Heart right ventricle (tissue), 16 donors: ENCODE results near the gene CPVL. TPM values are rescaled to one million over a fixed set of nuclear protein-coding genes. Genes with fewer than 3 reads are reported as not detected.
"Not testable (repeated sequence)": the region's sequence is repeated elsewhere in the genome, so short reads cannot be mapped to it uniquely, and the experiment has no call there.

Experiments used
- ATAC-seq, 8 donors: fragments of 200-7000 bp; cut with Tn5 transposase; one replicate each; pipeline ENCODE4 v1.9.1; 2020; ENCODE audit warnings: mild to moderate bottlenecking in 8 of 8, moderate library complexity in 8 of 8, moderate number of reproducible peaks in 1 of 8
- DNase-seq, 2 donors: peaks; one replicate each; pipeline ENCODE4 v3.0.0-alpha.2; 2020
- H3K27ac ChIP-seq, 10 donors: fragments of 200-600 bp; sonication (generic) in 2 of 10; one replicate each; pipeline versions ENCODE4 v1.5.0 to v1.8.0; 2020 to 2022; ENCODE audit warnings: mild to moderate bottlenecking in 3 of 10
- H3K27me3 ChIP-seq, 7 donors: fragments of 200-600 bp; one replicate each; pipeline ENCODE4 v1.8.0; 2021 to 2022; ENCODE audit warnings: mild to moderate bottlenecking in 2 of 7
- H3K36me3 ChIP-seq, 9 donors: fragments of 200-600 bp; sonication (generic) in 1 of 9; one replicate each; pipeline versions ENCODE4 v1.5.0 to v1.8.0; 2020 to 2022; ENCODE audit warnings: mild to moderate bottlenecking in 2 of 9
- H3K4me1 ChIP-seq, 9 donors: fragments of 200-600 bp; sonication (generic) in 1 of 9; one replicate each; pipeline versions ENCODE4 v1.5.0 to v1.8.0; 2020 to 2022; ENCODE audit warnings: mild to moderate bottlenecking in 4 of 9
- H3K4me3 ChIP-seq, 10 donors: fragments of 200-600 bp; sonication (generic) in 2 of 10; one replicate each; pipeline versions ENCODE4 v1.5.0 to v1.8.0; 2020 to 2022; ENCODE audit warnings: mild to moderate bottlenecking in 7 of 10, moderate library complexity in 2 of 10
- H3K9me3 ChIP-seq, 11 donors: fragments of 200-600 bp in 10 of 11; sonication (generic) in 2 of 11; one replicate each; pipeline versions ENCODE4 v1.5.0 to v1.8.0; 2013 to 2022; ENCODE audit warnings: mild to moderate bottlenecking in 2 of 11, control low read depth in 1 of 11, moderate library complexity in 1 of 11
- CTCF ChIP-seq, 9 donors: fragments of 200-600 bp; sonication (generic) in 2 of 9; IDR thresholded peaks; one replicate each; pipeline versions ENCODE4 v1.5.0 to v1.8.0; 2021 to 2022; ENCODE audit warnings: antibody characterized with exemption in 9 of 9, mild to moderate bottlenecking in 5 of 9, moderate library complexity in 1 of 9
- WGBS, 2 donors: extraction: QIAGEN DNeasy Blood & Tissue Kit; methylation state at CpG; one replicate each; pipeline ENCODE4 v1.1.7; 2013; ENCODE audit warnings: inconsistent platforms in 1 of 2; 5-methylcytosine and 5-hydroxymethylcytosine counted together
- intact Hi-C, 10 donors: fragments of 100-400 bp; cut with DNase I; formaldehyde crosslinking; loops; one replicate each; pipeline versions ENCODE4 v1.11.1 to v1.14.2; 2022
- polyA plus RNA-seq, 2 donors: library from polyadenylated mRNA; stranded (reverse); fragments of 200-250 nt; gene quantifications; one replicate each; pipeline ENCODE4 v1.2.3, GENCODE V29; 2013
- total RNA-seq, 10 donors: library from RNA; stranded (reverse); fragmentation: NEBNext Ultra II Directional in 3 of 10; extraction: Animal tissue kit (Norgen Biotek cat#: 25700) in 3 of 10; gene quantifications; one replicate each; pipeline versions ENCODE4 v1.2.1 to v1.2.4, GENCODE V29; 2021 to 2023
- donor health status: Arrhythmogenic right ventricular cardiomyopathy.
- donor health status: ischemic (EF 13 %, LVEDD 7.1; RV severe dilation, severe dysfunction).
- donor health status: healthy with polysubstance abuse.
- donor health status: DM: no; HTN: yes; CAD: no.
- donor health status: DM: no; HTN: no; CAD: no.
- donor health status: ischemic (EF 25% LVEDD 6.9; RV normal size, moderate dysfunction).
- donor health status: ischemic (EF 25% LVEDD 5.7; RV mildly dilated, moderate dysfunction).
- donor health status: healthy.
- donor health status: DM: yes; HTN: yes; CAD: no.
- donor health status: Ischemic cardiomyopathy.
- donor health status: ischemic (EF 35%, LVEDD 5.7; RV mildly dilated, moderate dysfunction).
- donor health status: nonischemic (EF 11% LVEDD 7.7; RV severe dilation, severe dysfunction).
- donor health status: DM: yes; HTN: yes; CAD: no.
- donor health status: PGD.
- donor health status: ischemic (EF 29% LVEDD 5.4; RV normal size, mild dysfunction).
- donor health status: nonischemic (EF 23%, LVEDD 6.1; RV moderate dilation, normal function).

The CPVL gene
- total and polyA plus RNA-seq, 12 donors: 49.4 to 215 (median 93.0) TPM

GRCh38 chr7:29115130-29115687, 31.1 kb downstream of the CPVL start:
- Histone ChIP-seq H3K27me3 (peaks cover 0 to 3% (median 0%) of the 10 kb centered on the region in 7 donors), H3K9me3 (no peaks in the 10 kb centered on the region), H3K4me3 (no peak overlapping the region), H3K4me1 (peaks cover 0 to 42% (median 15%) of the 10 kb centered on the region in 9 donors), H3K36me3 (peaks cover 0 to 13% (median 4%) of the 10 kb centered on the region in 9 donors), H3K27ac (no peak overlapping the region)
- no peak for ATAC-seq
- WGBS, 2 donors: 75 to 86% methylated on average over 2 of the region's 2 CpGs
- intact Hi-C loops: loop anchor here in 5 of 10 donors (5.0 to 10.0 kb wide), 4 partner anchors 80 to 292 kb away; partner anchors contain the start of gene CHN2 (in 1 of the 5)
- no peak for DNase-seq
- TF ChIP-seq CTCF (IDR thresholded peaks at IDR 0.05): no peak

- not testable (repeated sequence) for H3K27ac ChIP-seq, DNase-seq, H3K9me3 ChIP-seq, H3K27me3 ChIP-seq, H3K4me3 ChIP-seq, ATAC-seq
- WGBS, 2 donors: 75 to 96% methylated on average over 2 of the region's 2 CpGs
- H3K36me3 ChIP-seq: peaks cover 0 to 10% (median 4%) of the 10 kb centered on the region in 9 donors
- intact Hi-C loops: loop anchor here in 4 of 10 donors (5.0 to 10.0 kb wide), 5 partner anchors 81 to 298 kb away; partner anchors contain the start of gene CHN2 (in 1 of the 4)
- peaks cover 0 to 51% (median 15%) of the 10 kb centered on the region in 9 donors for H3K4me1 ChIP-seq
These were observed 32.1 kb downstream of the CPVL start for GRCh38 chr7:29114266-29114665.

GRCh38 chr7:29113384-29114102, 32.8 kb downstream of the CPVL start:
- TF ChIP-seq CTCF (IDR thresholded peaks at IDR 0.05): peak in 7 of 9 donors; percentile 7 to 49 (median 37)
- WGBS, 2 donors: 51 to 54% methylated on average over 5 of the region's 5 CpGs
- no peaks in the 10 kb centered on the region for H3K9me3 ChIP-seq
- intact Hi-C loops: loop anchor here in 4 of 10 donors (5.0 to 10.0 kb wide), 5 partner anchors 81 to 299 kb away; partner anchors contain the start of gene CHN2 (in 1 of the 4)
- DNase-seq: no peak
- peaks cover 0 to 57% (median 15%) of the 10 kb centered on the region in 9 donors for H3K4me1 ChIP-seq
- no peak overlapping the region for H3K4me3 ChIP-seq
- ATAC-seq: peak in 4 of 8 donors; percentile 24 to 59 (median 34)
- peaks cover 0 to 10% (median 2%) of the 10 kb centered on the region in 9 donors for H3K36me3 ChIP-seq
- peaks cover 0 to 3% (median 0%) of the 10 kb centered on the region in 7 donors for H3K27me3 ChIP-seq
- H3K27ac ChIP-seq: no peak overlapping the region

GRCh38 chr7:29112721-29113120, 33.6 kb downstream of the CPVL start:
- Histone ChIP-seq H3K27me3 (peaks cover 0 to 3% (median 0%) of the 10 kb centered on the region in 7 donors), H3K4me3 (no peak overlapping the region), H3K36me3 (peaks cover 0 to 10% (median 0%) of the 10 kb centered on the region in 9 donors), H3K4me1 (peaks cover 0 to 57% (median 15%) of the 10 kb centered on the region in 9 donors), H3K27ac (no peak overlapping the region), H3K9me3 (no peaks in the 10 kb centered on the region)
- WGBS, 2 donors: 84 to 94% methylated on average over 4 of the region's 4 CpGs
- ATAC-seq (no peak), DNase-seq (no peak)
- intact Hi-C loops: loop anchor here in 4 of 10 donors (5.0 to 10.0 kb wide), 5 partner anchors 82 to 300 kb away; partner anchors contain the start of gene CHN2 (in 1 of the 4)
- no peak for TF ChIP-seq CTCF (IDR thresholded peaks at IDR 0.05)
